NCI-H2227 (cell line): Measurements from ENCODE around the gene ALKAL2.
A peak's percentile ranks its signal among the peaks of the same experiment; 100 is the strongest.

Source experiments
- DNase-seq: peaks from one replicate; lab custom pipeline; 2025; ENCODE audit not compliant: unreplicated experiment; lab: John Stamatoyannopoulos, UW

ALKAL2 gene

GRCh38 chr2:290090-290722 lies 2.3 kb upstream of the ALKAL2 start:
- peak; percentile 69 for DNase-seq

- DNase-seq = no peak
Observed at GRCh38 chr2:289362-290089, 1.6 kb upstream of the ALKAL2 start.

GRCh38 chr2:288758-289361 lies 969 bp upstream of the ALKAL2 start:
- no peak for DNase-seq

- peak; percentile 21 for DNase-seq
Observed at GRCh38 chr2:287471-287885, 413 bp downstream of the ALKAL2 start.

- DNase-seq = no peak
Observed at GRCh38 chr2:286774-287392, 1.0 kb downstream of the ALKAL2 start.

- no peak for DNase-seq
Observed at GRCh38 chr2:286035-286434, 1.9 kb downstream of the ALKAL2 start.

GRCh38 chr2:285531-285930 lies 2.4 kb downstream of the ALKAL2 start:
- no peak for DNase-seq

GRCh38 chr2:284896-285492 lies 2.9 kb downstream of the ALKAL2 start:
- DNase-seq = no peak

- no peak for DNase-seq
Observed at GRCh38 chr2:283996-284794, 3.7 kb downstream of the ALKAL2 start.

- DNase-seq = no peak
Observed at GRCh38 chr2:282371-283263, 5.3 kb downstream of the ALKAL2 start.

GRCh38 chr2:281381-281780 lies 6.5 kb downstream of the ALKAL2 start:
- DNase-seq = no peak

- DNase-seq = no peak
Observed at GRCh38 chr2:280650-281110, 7.2 kb downstream of the ALKAL2 start.

GRCh38 chr2:279956-280649 lies 7.8 kb downstream of the ALKAL2 start:
- DNase-seq = no peak

- no peak for DNase-seq
Observed at GRCh38 chr2:279366-279765, 8.5 kb downstream of the ALKAL2 start.

- no peak for DNase-seq
Observed at GRCh38 chr2:278927-279320, 9.0 kb downstream of the ALKAL2 start.

GRCh38 chr2:278312-278926 lies 9.5 kb downstream of the ALKAL2 start:
- no peak for DNase-seq

- DNase-seq = no peak
Observed at GRCh38 chr2:275466-275865, 12.4 kb downstream of the ALKAL2 start.

- no peak for DNase-seq
Observed at GRCh38 chr2:274503-274902, 13.4 kb downstream of the ALKAL2 start.

- DNase-seq = no peak
Observed at GRCh38 chr2:273333-273732, 14.6 kb downstream of the ALKAL2 start.
